ENCODE measurements around the gene NRN1.
"Not testable (repeated sequence)": the region's sequence is repeated elsewhere in the genome, so short reads cannot be mapped to it uniquely, and the experiment has no call there.

Gene NRN1

GRCh38 chr6:5984150-5985089, 22.3 kb downstream of the NRN1 start:
- no peak for DNase-seq (ENCODE audit: low read depth in 2 of 2, low spot score in 1 of 2)

- DNase-seq (ENCODE audit: low read depth in 2 of 2, low spot score in 1 of 2) = no peak
These were observed 25.3 kb downstream of the NRN1 start for GRCh38 chr6:5981126-5982026.

- no peak for DNase-seq (ENCODE audit: low read depth in 2 of 2, low spot score in 1 of 2)
These were observed 26.9 kb downstream of the NRN1 start for GRCh38 chr6:5979650-5980420.

- no peak for DNase-seq (ENCODE audit: low read depth in 2 of 2, low spot score in 1 of 2)
These were observed 29.9 kb downstream of the NRN1 start for GRCh38 chr6:5976811-5977210.

GRCh38 chr6:5968817-5969734, 37.6 kb downstream of the NRN1 start:
- no peak for DNase-seq (ENCODE audit: low read depth in 2 of 2, low spot score in 1 of 2)

- not testable (repeated sequence) for DNase-seq (ENCODE audit: low read depth in 2 of 2, low spot score in 1 of 2)
These were observed 38.7 kb downstream of the NRN1 start for GRCh38 chr6:5968036-5968435.

GRCh38 chr6:5967594-5967993, 39.1 kb downstream of the NRN1 start:
- DNase-seq (ENCODE audit: low read depth in 2 of 2, low spot score in 1 of 2) = no peak

- DNase-seq (ENCODE audit: low read depth in 2 of 2, low spot score in 1 of 2) = no peak
These were observed 43.9 kb downstream of the NRN1 start for GRCh38 chr6:5962794-5963193.

GRCh38 chr6:5961836-5962235, 44.9 kb downstream of the NRN1 start:
- no peak for DNase-seq (ENCODE audit: low read depth in 2 of 2, low spot score in 1 of 2)

GRCh38 chr6:5960456-5960855, 46.3 kb downstream of the NRN1 start:
- DNase-seq (ENCODE audit: low read depth in 2 of 2, low spot score in 1 of 2) = no peak

- DNase-seq (ENCODE audit: low read depth in 2 of 2, low spot score in 1 of 2) = no peak
These were observed 47.8 kb downstream of the NRN1 start for GRCh38 chr6:5958921-5959320.

GRCh38 chr6:5956939-5957338, 49.8 kb downstream of the NRN1 start:
- DNase-seq (ENCODE audit: low read depth in 2 of 2, low spot score in 1 of 2) = no peak

- DNase-seq (ENCODE audit: low read depth in 2 of 2, low spot score in 1 of 2) = no peak
These were observed 56.4 kb downstream of the NRN1 start for GRCh38 chr6:5950361-5950785.
